DMS53 treated with DMSO at 0.1 percent for 48 hours (cell line): Measurements from ENCODE around the gene MIF4GD.
"Not testable (repeated sequence)": the region's sequence is repeated elsewhere in the genome, so short reads cannot be mapped to it uniquely, and the experiment has no call there.

Experiments used
- DNase-seq: peaks from one replicate; lab custom pipeline; 2025; ENCODE audit not compliant: unreplicated experiment; lab: John Stamatoyannopoulos, UW

MIF4GD gene

DNA sequence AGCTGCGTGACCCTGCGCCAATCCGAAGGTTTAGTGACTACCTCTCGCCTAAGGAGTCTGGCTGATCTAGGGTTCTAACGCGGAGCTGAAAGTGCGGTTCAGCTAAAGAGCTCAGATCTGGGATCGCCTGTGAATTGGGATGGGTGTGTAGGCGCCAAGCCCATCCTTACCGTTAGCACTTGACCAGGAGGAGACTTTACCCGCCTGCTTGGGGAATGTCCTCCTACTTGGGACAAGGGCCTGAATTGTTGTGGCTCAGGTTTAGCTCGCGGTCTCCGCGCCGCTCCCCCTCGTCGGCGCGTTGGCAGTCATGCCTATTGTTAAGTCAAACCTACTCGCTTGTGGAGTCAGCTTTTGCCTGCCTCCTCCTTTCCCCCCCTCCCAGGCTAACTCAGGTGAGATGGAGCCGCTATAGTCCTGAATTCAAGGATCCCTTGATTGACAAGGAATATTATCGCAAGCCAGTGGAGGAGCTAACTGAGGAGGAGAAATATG is 8.9 kb downstream of the MIF4GD start:
- DNase-seq, result peak; percentile 11

DNA sequence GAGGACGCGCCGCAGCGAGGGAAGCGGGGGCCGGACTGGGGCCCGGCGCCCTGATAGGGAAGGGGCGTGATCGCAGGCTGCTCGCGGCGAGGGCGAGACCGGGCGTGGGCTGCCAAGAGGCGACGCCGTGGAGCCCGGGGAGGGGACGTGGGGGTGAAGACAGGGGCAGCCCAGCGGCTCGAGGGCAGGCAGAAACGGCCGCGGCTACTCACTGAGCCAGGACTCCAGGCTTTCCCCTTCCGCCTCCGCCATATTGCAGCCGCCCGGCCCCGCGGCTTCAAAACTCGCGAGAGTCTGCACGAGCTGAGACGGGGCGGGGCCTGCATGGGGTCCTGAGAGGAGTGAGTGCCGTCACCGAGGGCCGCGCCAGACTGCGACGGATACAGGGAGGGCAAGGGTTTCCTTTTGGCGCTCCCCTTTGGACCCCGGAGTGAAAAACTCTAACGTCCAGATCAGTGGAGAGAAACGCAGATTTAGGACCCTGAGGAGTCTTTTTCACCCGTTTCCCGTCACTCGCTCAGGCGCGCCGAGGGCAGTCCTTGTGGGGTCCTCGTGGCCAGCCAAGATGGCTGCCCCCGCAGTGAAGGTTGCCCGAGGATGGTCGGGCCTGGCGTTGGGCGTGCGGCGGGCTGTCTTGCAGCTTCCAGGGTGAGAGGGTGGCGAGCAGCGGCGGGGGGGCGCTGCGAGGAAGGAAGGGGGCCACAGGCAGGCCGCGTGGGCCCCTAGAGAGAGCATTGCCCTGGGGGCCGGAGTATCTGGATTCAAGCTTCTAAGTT is 9.5 kb downstream of the MIF4GD start, which contains the start of the genes GGA3 and MRPS7:
GGA3 (minus strand) TSS at position 271 of the 776 bp plus-strand sequence; CDS start at position 252, 19 bp downstream.
MRPS7 (plus strand) TSS at position 544 of the 776 bp plus-strand sequence; CDS start at position 566, 22 bp downstream.
- peak; percentile 88 for DNase-seq

DNA sequence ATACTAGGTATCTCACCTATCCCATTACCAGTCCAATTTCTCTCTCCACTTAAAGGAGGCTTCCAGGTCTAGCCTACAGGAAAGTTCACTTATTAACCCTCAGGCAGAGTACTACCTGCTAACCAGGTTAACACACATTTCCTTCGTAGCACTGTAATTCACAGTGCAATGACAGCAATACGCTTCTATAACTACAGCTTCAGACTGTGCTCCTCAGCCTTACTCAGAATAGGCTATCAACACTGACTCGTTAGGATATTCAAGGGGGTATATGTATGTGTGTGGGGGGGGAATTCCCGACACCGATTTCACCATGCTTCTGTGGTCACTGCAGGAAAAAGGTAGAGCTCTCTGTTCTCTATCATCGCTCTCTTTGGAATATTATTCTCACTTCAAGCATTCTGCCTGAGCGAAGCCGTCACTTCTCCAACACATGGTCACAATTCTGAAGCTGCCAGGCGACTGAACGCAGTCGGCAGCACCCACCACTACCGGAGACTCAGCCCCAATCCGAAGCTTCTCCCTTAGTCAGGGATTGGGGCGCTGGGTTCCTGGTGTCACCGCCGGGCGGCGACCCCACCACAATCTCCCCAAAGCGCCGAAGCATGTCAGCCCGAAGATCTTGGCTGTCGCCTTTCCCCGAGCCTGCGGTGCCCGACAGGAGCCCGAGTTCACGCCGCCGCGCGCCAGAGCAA is 10.2 kb downstream of the MIF4GD start:
- DNase-seq, result no peak

DNA sequence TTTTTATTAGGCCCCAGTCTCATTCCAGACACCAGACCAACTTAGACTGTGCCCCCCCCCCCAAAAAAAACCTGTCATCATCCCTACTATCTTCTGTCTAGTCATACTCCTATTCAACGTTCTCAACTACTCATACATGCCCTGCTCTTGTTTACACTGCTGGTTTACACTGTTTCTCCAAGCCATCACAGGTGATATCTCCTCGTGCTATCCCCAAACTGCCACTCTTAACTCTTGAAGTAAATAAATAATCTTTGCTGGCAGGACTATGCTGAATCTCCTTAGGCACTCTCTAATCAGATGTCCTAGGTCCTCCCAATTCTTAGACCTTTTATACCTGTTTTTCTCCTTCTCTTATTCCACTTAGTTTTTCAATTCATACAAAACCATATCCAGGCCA is 13.8 kb downstream of the MIF4GD start:
- not testable (repeated sequence) for DNase-seq

DNA sequence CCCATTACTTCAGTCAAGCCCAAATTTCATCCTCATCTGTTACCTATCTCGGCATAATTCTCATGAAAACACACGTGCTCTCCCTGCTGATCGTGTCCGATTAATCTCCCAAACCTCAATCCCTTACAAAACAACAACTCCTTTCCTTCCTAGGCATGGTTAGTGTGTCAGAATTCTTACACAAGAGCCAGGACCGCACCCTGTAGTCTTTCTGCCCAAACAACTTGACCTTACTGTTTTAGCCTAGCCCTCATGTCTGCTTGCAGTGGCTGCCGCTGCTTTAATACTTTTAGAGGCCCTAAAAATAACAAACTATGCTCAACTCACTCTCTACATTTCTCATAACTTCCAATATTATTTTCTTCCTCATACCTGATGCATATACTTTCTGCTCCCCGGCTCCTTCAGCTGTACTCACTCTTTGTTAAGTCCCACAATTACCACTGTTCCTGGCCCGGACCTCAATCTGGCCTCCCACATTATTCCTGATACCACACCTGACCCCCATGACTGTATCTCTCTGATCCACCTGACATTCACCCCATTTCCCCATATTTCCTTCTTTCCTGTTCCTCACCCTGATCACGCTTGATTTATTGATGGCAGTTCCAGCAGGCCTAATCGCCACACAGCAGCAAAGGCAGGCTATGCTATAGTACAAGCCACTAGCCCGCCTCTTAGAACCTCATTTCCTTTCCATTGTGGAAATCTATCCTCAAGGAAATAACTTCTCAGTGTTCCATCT is 14.9 kb downstream of the MIF4GD start:
- DNase-seq, result not testable (repeated sequence)

GRCh38 chr17:75252039-75252816 is 18.8 kb downstream of the MIF4GD start:
- DNase-seq, result no peak

DNA sequence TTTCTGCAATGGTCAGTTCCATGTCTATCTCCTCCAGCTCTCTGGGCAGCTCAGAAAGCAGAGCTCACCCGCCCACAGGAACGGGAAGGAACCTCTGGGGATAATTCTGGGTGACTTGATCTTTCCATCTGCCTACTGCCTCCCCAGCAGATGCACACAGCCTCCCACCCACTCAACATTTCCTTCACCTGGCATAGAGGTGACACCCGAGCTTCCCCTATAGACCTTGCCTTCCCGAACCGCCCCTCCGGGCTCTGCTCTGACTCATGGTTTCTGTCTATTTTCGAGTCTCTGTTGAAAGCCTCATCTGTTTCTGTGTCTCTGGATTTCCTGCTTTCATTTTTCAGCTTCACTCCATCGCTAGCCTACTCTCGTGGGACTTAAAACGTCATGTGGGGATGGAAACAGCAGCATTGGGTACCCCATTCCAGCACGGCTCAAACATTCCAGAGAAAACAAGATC is 21.0 kb downstream of the MIF4GD start:
- DNase-seq, result no peak

DNA sequence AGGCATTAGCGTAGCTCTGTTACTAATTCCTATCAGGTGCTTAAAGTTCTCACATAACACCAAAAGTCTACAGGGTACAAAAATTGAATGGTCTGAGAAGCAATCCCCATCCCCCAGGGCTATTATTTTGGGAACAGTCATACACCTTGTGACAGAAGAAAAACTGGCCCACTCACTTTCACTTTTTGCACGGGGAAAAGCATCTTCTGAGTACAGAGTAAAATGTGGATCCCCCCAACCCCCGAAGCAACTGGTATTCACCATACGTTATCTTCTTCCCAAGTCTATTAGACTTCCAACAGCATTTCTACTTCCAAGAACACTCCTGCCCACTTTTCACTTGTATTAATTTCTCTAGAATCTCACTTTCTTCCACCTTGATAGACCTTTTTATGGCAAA is 21.5 kb downstream of the MIF4GD start:
- DNase-seq, result no peak

DNA sequence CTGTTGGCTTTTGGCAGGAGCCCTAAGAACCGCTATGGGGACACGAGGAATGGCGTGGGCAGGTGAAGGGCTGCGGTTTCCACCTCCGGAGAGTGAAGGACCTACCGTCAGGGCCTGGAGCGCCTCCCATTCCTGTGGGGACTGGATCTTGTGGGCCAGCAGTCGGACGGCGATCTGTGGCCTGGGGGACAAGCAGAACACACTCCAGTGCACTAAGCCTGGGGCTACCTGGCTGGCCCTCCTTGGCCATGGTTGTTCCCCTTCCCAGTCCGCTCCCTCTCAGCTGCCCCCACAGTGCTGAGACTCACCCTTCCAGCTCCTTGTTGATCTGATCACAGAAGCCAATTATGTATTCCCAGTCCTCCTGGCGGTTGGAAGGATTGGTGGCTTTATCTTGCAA is 24.6 kb downstream of the MIF4GD start:
- no peak for DNase-seq

- no peak for DNase-seq
These were observed 26.0 kb downstream of the MIF4GD start for GRCh38 chr17:75245011-75245410.

DNA sequence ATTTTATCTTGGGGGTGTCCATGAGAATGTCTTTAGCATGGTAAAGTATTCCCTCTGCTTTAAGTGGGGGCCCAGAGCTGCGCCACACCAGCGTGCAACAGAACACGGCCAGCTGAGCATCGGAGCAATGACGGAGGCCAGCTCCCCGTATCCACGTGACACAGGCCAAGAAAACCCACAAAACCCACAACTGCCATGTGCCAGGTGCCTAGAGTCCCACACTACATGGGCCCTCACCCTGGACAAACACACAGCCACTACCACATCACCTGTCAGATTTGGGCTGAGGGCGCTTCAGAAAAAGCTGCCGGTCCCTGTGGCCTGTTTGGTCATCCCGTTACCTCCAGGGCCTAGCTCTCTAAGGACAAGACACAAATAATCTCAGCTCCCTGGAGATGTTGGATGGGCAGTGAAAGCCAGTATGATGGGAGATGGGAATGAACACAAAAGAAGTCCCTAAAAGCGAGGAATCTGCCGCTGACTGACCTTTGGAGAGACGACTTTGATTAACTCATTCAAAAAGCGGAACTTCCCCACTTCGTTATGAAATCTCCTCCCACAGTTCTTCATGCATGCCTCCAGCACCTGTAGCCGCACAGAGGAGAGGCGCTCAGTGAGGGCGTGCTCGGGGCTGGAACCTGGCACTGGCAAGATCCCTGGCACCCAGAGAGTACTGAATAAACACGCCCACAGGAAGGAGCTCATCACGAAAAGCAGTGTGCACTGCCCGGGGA is 26.7 kb downstream of the MIF4GD start:
- no peak for DNase-seq

GRCh38 chr17:75242461-75243042 is 28.5 kb downstream of the MIF4GD start:
- no peak for DNase-seq

GRCh38 chr17:75241996-75242460 is 29.0 kb downstream of the MIF4GD start:
- no peak for DNase-seq

DNA sequence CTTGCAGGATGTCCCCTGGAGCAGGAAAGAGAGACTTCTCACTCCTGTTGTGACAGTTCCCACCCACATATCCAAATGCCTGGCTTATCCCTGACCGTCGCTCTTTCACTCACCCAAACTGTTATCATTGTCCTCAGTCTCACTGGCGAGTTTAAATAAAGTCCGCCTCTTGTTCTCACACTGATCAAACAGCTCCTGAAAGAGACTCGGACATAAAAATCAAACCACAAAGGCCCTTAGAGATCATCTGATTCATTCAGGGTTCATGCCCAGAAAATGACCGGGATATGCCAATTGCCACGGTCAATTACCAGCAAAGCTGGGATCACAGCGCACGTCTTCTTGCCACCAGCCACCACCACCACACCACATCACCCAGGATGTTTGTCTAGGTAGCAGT is 29.5 kb downstream of the MIF4GD start:
- DNase-seq, result no peak

DNA sequence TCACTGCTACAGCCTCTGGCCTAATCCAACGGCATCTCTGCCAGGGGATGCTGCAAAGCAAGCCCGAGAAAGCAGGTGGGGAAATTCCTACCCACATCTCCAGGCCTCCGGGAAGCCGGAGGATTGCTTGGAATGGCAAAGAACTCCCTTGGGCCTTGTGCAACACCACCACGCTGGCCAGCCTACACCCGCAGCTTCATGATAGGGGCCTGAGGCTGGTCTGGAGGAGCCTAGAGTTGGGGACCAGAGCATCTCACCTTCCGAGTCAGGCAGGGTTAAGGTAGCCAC is 29.9 kb downstream of the MIF4GD start:
- no peak for DNase-seq

GRCh38 chr17:75240394-75241142 is 30.5 kb downstream of the MIF4GD start:
- DNase-seq, result no peak

DNA sequence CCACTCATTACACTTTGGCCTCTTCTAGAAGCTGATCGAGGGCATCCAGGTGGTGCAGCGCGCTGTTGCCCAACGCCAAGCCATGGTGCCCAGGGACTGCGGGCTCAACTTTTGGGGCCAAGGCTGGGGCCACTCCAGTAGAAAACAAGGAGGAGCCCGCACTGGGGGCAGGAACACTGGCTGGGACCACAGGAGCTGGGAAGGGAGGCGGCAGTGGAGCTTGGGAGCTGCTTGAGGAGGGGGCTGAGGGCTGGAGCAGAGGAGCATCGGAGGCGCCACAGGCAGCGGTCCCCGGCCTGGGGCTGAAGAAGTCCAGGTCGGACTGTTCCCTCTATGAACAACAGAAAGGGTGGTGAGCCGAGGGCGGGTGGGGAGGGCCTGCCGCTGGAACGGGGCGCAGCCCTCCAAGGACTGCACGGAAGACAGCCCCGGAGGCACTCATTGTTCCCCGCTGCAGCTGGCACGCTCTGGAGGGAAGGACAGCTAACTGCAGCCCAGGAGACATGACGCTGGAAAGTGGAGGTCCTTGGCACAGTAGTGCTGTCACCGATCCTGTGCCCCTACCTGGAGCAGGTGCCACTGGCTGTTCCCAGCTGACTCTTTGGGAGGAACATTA is 31.1 kb downstream of the MIF4GD start:
- no peak for DNase-seq

DNA sequence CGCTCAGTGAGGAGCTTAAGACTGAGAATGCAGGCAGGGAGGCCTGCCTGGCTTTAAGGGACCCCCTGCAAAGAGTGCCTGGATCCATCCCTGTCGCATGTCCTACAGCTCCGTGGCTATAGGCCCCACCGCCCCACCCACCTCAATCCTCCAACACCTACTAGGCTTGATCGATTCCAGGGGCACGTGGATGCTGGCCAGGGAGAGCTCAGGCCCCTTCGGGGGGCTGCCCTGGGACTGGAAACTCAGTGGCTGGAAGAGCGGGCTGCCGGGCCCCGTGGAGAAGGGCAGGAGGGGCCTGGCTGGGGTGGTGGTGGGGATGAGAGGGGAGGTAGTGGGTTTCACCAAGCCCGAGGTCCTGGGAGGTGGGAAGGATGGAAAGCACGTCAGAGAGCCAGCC is 31.8 kb downstream of the MIF4GD start:
- no peak for DNase-seq
